A549 (cell line): ENCODE measurements around the gene MYEF2. TPM values are rescaled to one million over a fixed set of nuclear protein-coding genes. Genes with fewer than 3 reads are reported as not detected.

Experiments used
- ATAC-seq, 2 experiments: fragments of 200-7000 bp in 1 of 2; fragments of >200 bp in 1 of 2; cut with Nextera tagmentation in 1 of 2; cut with Tn5 transposase in 1 of 2; 3 replicates each; pipeline versions ENCODE4 v1.8.0 to v1.9.1; 2018 to 2020; ENCODE audit warnings: mild to moderate bottlenecking in 1 of 2, moderate library complexity in 1 of 2
- CTCF ChIA-PET: fragments of 300-600 bp; sonication (Branson Sonifier 250); formaldehyde crosslinking; extraction: SDS; loops from one replicate; lab custom pipeline; 2021; ENCODE audit warnings: antibody characterized with exemption, inconsistent platforms; lab: Yijun Ruan, JAX
- POLR2A ChIA-PET: fragments of 350-600 bp; formaldehyde crosslinking; extraction: SDS; loops from one replicate; lab custom pipeline; 2021; ENCODE audit warnings: antibody characterized with exemption, inconsistent platforms; lab: Yijun Ruan, JAX
- DNase-seq, 2 experiments: peaks; one replicate each; pipeline versions ENCODE4 v3.0.0 to v3.0.0-alpha.2; 2011 to 2016; ENCODE audit warnings: low read depth in 1 of 2, low spot score in 1 of 2
- FAIRE-seq: peaks from 2 replicates; lab custom pipeline; 2011; peaks lifted over from hg19 to GRCh38; lab: Jason Lieb, UNC
- H3K27ac ChIP-seq, 2 experiments: fragments of >200 bp; sonication (Bioruptor Twin); formaldehyde crosslinking; 3 replicates each; pipeline ENCODE4 v1.5.1; 2016 to 2017
- H3K4me1 ChIP-seq: fragments of >200 bp; sonication (Bioruptor Twin); formaldehyde crosslinking; 3 replicates; pipeline ENCODE4 v1.6.1; 2016
- H3K4me2 ChIP-seq: fragments of >200 bp; sonication (Bioruptor Twin); formaldehyde crosslinking; 3 replicates; pipeline ENCODE4 v1.6.1; 2016
- H3K4me3 ChIP-seq: fragments of >200 bp; sonication (Bioruptor Twin); formaldehyde crosslinking; 3 replicates; pipeline ENCODE4 v1.5.1; 2016
- H3K9me3 ChIP-seq: fragments of >200 bp; sonication (Bioruptor Twin); formaldehyde crosslinking; 3 replicates; pipeline ENCODE4 v1.6.1; 2016
- CTCF ChIP-seq: fragments of >200 bp; sonication (Bioruptor Twin); formaldehyde crosslinking; IDR thresholded peaks from 3 replicates; pipeline ENCODE4 v1.5.1; 2016
- EP300 ChIP-seq, 2 experiments: fragments of >200 bp; sonication (Bioruptor Twin); formaldehyde crosslinking; IDR thresholded peaks; 2 replicates in 1 of 2; 3 replicates in 1 of 2; pipeline ENCODE4 v1.6.1; 2016 to 2017
- ESRRA ChIP-seq: fragments of 150-350 bp; IDR thresholded peaks from 2 replicates; pipeline ENCODE4 v1.6.1; 2014; ENCODE audit warnings: mild to moderate bottlenecking, low read length, borderline replicate concordance
- FOSB ChIP-seq: fragments of 250-450 bp; sonication (Bioruptor Pico); IDR thresholded peaks from 2 replicates; pipeline ENCODE4 v1.5.0; 2020; ENCODE audit warnings: mild to moderate bottlenecking, moderate library complexity
- FOSL2 ChIP-seq, 2 experiments: fragments of 450-650 bp in 1 of 2; fragments of >200 bp in 1 of 2; sonication (Bioruptor Twin) in 1 of 2; formaldehyde crosslinking; IDR thresholded peaks; 2 replicates each; pipeline versions ENCODE4 v1.5.0 to v1.6.1; 2016 to 2020; ENCODE audit warnings: mild to moderate bottlenecking in 1 of 2, moderate library complexity in 1 of 2
- GATA3 ChIP-seq: IDR thresholded peaks from 2 replicates; pipeline ENCODE4 v1.6.1; 2012; ENCODE audit warnings: borderline replicate concordance
- HMGXB4 ChIP-seq: fragments of 250-450 bp; sonication (Bioruptor Pico); IDR thresholded peaks from 2 replicates; pipeline ENCODE4 v1.5.0; 2021; ENCODE audit warnings: mild to moderate bottlenecking, moderate library complexity, borderline replicate concordance
- HOXB13 ChIP-seq: fragments of 250-450 bp; sonication (Bioruptor Pico); IDR thresholded peaks from 2 replicates; pipeline ENCODE4 v1.5.0; 2020; ENCODE audit warnings: low read depth, mild to moderate bottlenecking, moderate library complexity
- HOXB5 ChIP-seq: fragments of 250-450 bp; sonication (Bioruptor Pico); IDR thresholded peaks from 2 replicates; pipeline ENCODE4 v1.5.0; 2020; ENCODE audit warnings: mild to moderate bottlenecking, moderate library complexity
- NFE2L2 ChIP-seq: fragments of 150-350 bp; conservative IDR thresholded peaks from 2 replicates; pipeline ENCODE4 v1.6.1; 2014; ENCODE audit warnings: low read length
- POLR2AphosphoS2 ChIP-seq: conservative IDR thresholded peaks from 2 replicates; pipeline ENCODE4 v1.6.1; 2012; ENCODE audit warnings: low read length, improper control_type of control experiment, inconsistent platforms
- RAD21 ChIP-seq, 2 experiments: fragments of >200 bp in 1 of 2; sonication (Bioruptor Twin) in 1 of 2; formaldehyde crosslinking in 1 of 2; IDR thresholded peaks in 1 of 2; conservative IDR thresholded peaks in 1 of 2; 2 replicates in 1 of 2; 3 replicates in 1 of 2; pipeline ENCODE4 v1.6.1; 2012 to 2018; ENCODE audit warnings: inconsistent platforms in 1 of 2
- SMC3 ChIP-seq: fragments of >200 bp; sonication (Bioruptor Twin); formaldehyde crosslinking; IDR thresholded peaks from 3 replicates; pipeline ENCODE4 v1.6.1; 2018; ENCODE audit warnings: inconsistent platforms
- ZFP36 ChIP-seq: fragments of 450-650 bp; IDR thresholded peaks from 2 replicates; pipeline ENCODE4 v1.6.1; 2014; ENCODE audit warnings: borderline replicate concordance; ENCODE audit not compliant: partially characterized antibody
- ZSCAN20 ChIP-seq: fragments of 250-450 bp; sonication (Bioruptor Pico); IDR thresholded peaks from 2 replicates; pipeline ENCODE4 v1.8.0; 2022; ENCODE audit warnings: mild to moderate bottlenecking, moderate library complexity
- WGBS: methylation state at CpG from one replicate; pipeline ENCODE4 v1.1.6; 2017; ENCODE audit errors: missing lambda C conversion rate; 5-methylcytosine and 5-hydroxymethylcytosine counted together
- polyA plus RNA-seq, 4 experiments: library from polyadenylated mRNA; depleted of rRNA in 3 of 4; stranded (reverse); fragments of >200 nt; fragmentation: RNase III in 1 of 4; extraction: RNeasy Plus Mini Kit Qiagen cat#74134 plus additional on column Dnase treatment in 1 of 4; gene quantifications; 2 replicates in 3 of 4; 3 replicates in 1 of 4; pipeline ENCODE4 v1.2.3, GENCODE V29; 2011 to 2017

The MYEF2 gene
- polyA plus RNA-seq, 2 of the 4 experiments (the other 2 are of a cell fraction), result 50.0 to 56.1 TPM

- Histone ChIP-seq H3K9me3 (no peaks in the 10 kb centered on the region), H3K4me3 (no peak within 1 kb of the TSS), H3K27ac (no peak within 1 kb of the TSS), H3K4me2 (no peak within 1 kb of the TSS), H3K4me1 (no peaks in the 10 kb centered on the region)
- ChIA-PET POLR2A (no interaction called here), CTCF (interaction anchor here (0.8 kb wide), 1 partner anchor 165 kb away, joined by 3 read pairs; no protein-coding TSS in a partner anchor)
- TF ChIP-seq ZFP36 (no peak), FOSL2 (IDR thresholded peaks at IDR 0.05) (no peak), FOSL2 (CRISPR knock-in tag; IDR thresholded peaks at IDR 0.05) (no peak), HOXB13 (CRISPR knock-in tag) (no peak), POLR2AphosphoS2 (no peak), GATA3 (no peak), NFE2L2 (no peak), ESRRA (no peak)
- DNase-seq (no peak), ATAC-seq (no peak; a peak in 1 of 6 replicates), FAIRE-seq (no peak)
- WGBS, result 77% methylated on average over 6 of the region's 6 CpGs
Measured at GRCh38 chr15:48120745-48121144, 57.4 kb downstream of the MYEF2 start, which contains the start of gene SLC24A5. TSS of gene SLC24A5 (plus strand) at chr15:48120990. CDS start at chr15:48121045, 55 bp downstream.

- CTCF ChIA-PET, result no interaction called here
- 34% methylated on average over 5 of the region's 5 CpGs for WGBS
Measured at GRCh38 chr15:48119277-48119676, 58.8 kb downstream of the MYEF2 start.

GRCh38 chr15:48112242-48112641, 65.9 kb downstream of the MYEF2 start:
- DNase-seq (peak in 1 of 2 experiments; percentile 39), ATAC-seq (peak; percentile 73 to 88; a peak in 4 of 6 replicates), FAIRE-seq (no peak)
- no peaks in the 10 kb centered on the region for H3K9me3 ChIP-seq
- 3% methylated on average over 6 of the region's 6 CpGs for WGBS
- no peak overlapping the region for H3K4me2 ChIP-seq
- ChIA-PET POLR2A (no interaction called here), CTCF (interaction anchor here (0.8 to 1.9 kb wide), 7 partner anchors 10 to 173 kb away, joined by 3 to 6 read pairs (median 4); no protein-coding TSS in a partner anchor)
- no peak overlapping the region for H3K4me3 ChIP-seq
- no peaks in the 10 kb centered on the region for H3K4me1 ChIP-seq
- no peak overlapping the region for H3K27ac ChIP-seq
- TF ChIP-seq RAD21 (conservative IDR thresholded peaks at IDR 0.05 in 1 of 2, IDR thresholded peaks at IDR 0.05 in 1 of 2) (peak; percentile 27 to 43; a peak in 2 of 5 replicates), HOXB5 (CRISPR knock-in tag) (no peak), SMC3 (peak; percentile 29; the same call in 2 of the 3 replicates), CTCF (peak; percentile 14; the same call in 1 of the 3 replicates), EP300 (IDR thresholded peaks at IDR 0.05) (no peak)

More at GRCh38 chr15:48119277-48119676, 58.8 kb downstream of the MYEF2 start:
- H3K9me3 ChIP-seq, result no peaks in the 10 kb centered on the region
- no peak overlapping the region for H3K27ac ChIP-seq
- DNase-seq (no peak), ATAC-seq (no peak), FAIRE-seq (no peak)
- POLR2A ChIA-PET, result no interaction called here
- no peaks in the 10 kb centered on the region for H3K4me1 ChIP-seq
- H3K4me2 ChIP-seq, result no peak overlapping the region
- TF ChIP-seq FOSL2 (IDR thresholded peaks at IDR 0.05) (no peak), FOSL2 (CRISPR knock-in tag; IDR thresholded peaks at IDR 0.05) (peak; percentile 17; the same call in 1 of the 2 replicates), HOXB5 (CRISPR knock-in tag) (no peak), FOSB (no peak), HMGXB4 (CRISPR knock-in tag) (no peak), ZSCAN20 (CRISPR knock-in tag) (no peak)
- no peak overlapping the region for H3K4me3 ChIP-seq
